Measurements from ENCODE around the gene SHISA9.

GRCh38 chr16:13018026-13018425 is 116.6 kb downstream of the SHISA9 start:
- TF ChIP-seq CTCF (conservative IDR thresholded peaks at IDR 0.05; ENCODE audit: low read depth, low read length): no peak
- no peak for TF ChIP-seq EZH2 (IDR thresholded peaks at IDR 0.05; ENCODE audit: low read length, unreplicated experiment)
